Breast epithelium (tissue), 3 donors: ENCODE results near the gene PXDN.

Experiments used
- POLR2A ChIP-seq: fragments of 450-650 bp; IDR thresholded peaks from one replicate; pipeline ENCODE4 v1.6.1; 2016; ENCODE audit warnings: antibody characterized with exemption, mild to moderate bottlenecking, moderate library complexity
- POLR2AphosphoS5 ChIP-seq, 3 donors: sonication (generic); formaldehyde crosslinking; IDR thresholded peaks; one replicate each; pipeline ENCODE4 v1.6.1; 2017; ENCODE audit warnings: antibody characterized with exemption in 3 of 3
- TF ChIP-seq, protein P1 (sequence below), 3 donors: fragments of 450-650 bp; IDR thresholded peaks; one replicate each; pipeline ENCODE4 v1.5.1; 2016 to 2017; ENCODE audit warnings: antibody characterized with exemption in 3 of 3, mild to moderate bottlenecking in 3 of 3, moderate library complexity in 3 of 3

DNA sequence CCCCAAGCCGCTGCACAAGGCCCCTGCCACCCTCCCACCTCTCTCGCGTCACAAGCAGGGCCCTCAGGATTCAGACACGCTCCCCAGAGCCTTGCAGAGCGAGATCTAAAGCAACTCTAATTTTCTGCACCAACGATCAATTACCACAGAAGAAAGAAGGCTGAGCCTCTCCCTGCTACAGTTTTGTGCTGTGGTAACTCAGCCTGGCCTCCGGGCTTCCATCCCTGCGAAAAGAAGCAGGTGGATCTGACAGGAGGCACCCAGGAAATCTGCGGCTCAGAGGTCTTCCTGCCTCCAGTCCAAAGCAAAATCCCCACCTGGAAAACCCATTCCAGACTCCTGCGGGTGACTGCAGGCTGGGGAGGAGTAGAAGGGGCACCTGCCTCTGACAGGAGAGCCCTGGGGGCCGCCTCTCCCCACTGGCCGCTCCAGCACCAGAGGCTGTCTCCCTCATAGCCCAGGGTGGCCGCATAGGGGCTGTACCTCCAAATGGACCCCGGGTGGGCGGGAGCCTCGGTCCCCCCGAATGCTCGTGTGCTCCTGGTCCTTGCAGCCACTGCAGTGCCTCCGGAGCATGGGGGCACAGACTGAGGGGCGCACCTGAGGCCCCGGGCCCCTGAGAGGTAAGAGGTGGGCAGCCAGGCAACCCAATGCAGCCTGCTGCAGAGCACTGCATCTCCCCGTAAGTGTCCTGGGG lies 31.0 kb downstream of the PXDN start:
- TF ChIP-seq POLR2A (no peak), POLR2AphosphoS5 (IDR thresholded peaks at IDR 0.05) (no peak)
- TF ChIP-seq, protein P1, sequence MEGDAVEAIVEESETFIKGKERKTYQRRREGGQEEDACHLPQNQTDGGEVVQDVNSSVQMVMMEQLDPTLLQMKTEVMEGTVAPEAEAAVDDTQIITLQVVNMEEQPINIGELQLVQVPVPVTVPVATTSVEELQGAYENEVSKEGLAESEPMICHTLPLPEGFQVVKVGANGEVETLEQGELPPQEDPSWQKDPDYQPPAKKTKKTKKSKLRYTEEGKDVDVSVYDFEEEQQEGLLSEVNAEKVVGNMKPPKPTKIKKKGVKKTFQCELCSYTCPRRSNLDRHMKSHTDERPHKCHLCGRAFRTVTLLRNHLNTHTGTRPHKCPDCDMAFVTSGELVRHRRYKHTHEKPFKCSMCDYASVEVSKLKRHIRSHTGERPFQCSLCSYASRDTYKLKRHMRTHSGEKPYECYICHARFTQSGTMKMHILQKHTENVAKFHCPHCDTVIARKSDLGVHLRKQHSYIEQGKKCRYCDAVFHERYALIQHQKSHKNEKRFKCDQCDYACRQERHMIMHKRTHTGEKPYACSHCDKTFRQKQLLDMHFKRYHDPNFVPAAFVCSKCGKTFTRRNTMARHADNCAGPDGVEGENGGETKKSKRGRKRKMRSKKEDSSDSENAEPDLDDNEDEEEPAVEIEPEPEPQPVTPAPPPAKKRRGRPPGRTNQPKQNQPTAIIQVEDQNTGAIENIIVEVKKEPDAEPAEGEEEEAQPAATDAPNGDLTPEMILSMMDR (IDR thresholded peaks at IDR 0.05): no peak
